Natural killer cell treated with Interleukin-12 subunit alpha and Interleukin-12 subunit beta and Interleukin-15 and Interleukin-18, amount 100 ng/mL, for 72 hours (primary cell): ENCODE data around the gene CTSZ. TPM values are rescaled to one million over a fixed set of nuclear protein-coding genes. Genes with fewer than 3 reads are reported as not detected.

Source experiments
- ATAC-seq, 2 donors: fragments of 150-1000 bp; cut with Tn5 transposase in 1 of 2; sonication (Bioruptor Pico), chemical (Tn5 transposase) in 1 of 2; 2 replicates each; pipeline ENCODE4 v1.10.0; 2021
- DNase-seq: peaks from one replicate; pipeline ENCODE4 v3.0.0; 2022; ENCODE audit warnings: low spot score
- H3K27ac Mint-ChIP-seq, 2 donors: 1 replicate in 1 of 2; 2 replicates in 1 of 2; pipeline ENCODE4 v1.8.0; 2022; ENCODE audit warnings: mixed read lengths in 2 of 2, mild to moderate bottlenecking in 1 of 2, moderate library complexity in 1 of 2
- H3K27me3 Mint-ChIP-seq, 2 donors: 1 replicate in 1 of 2; 2 replicates in 1 of 2; pipeline ENCODE4 v1.8.0; 2022; ENCODE audit warnings: mixed read lengths in 2 of 2
- H3K36me3 Mint-ChIP-seq: one replicate; pipeline ENCODE4 v1.8.0; 2022; ENCODE audit warnings: mixed read lengths
- H3K4me1 Mint-ChIP-seq, 2 donors: 1 replicate in 1 of 2; 2 replicates in 1 of 2; pipeline ENCODE4 v1.8.0; 2022; ENCODE audit warnings: low read depth in 2 of 2, mixed read lengths in 2 of 2, mild to moderate bottlenecking in 1 of 2
- H3K4me3 Mint-ChIP-seq: one replicate; pipeline ENCODE4 v1.8.0; 2022; ENCODE audit warnings: mixed read lengths
- H3K9me3 Mint-ChIP-seq: 2 replicates; pipeline ENCODE4 v1.8.0; 2022; ENCODE audit warnings: mixed read lengths
- total RNA-seq, 2 donors: library from RNA; stranded (reverse); gene quantifications; one replicate each; pipeline ENCODE4 v1.2.3, GENCODE V29; 2022

Gene CTSZ
- total RNA-seq, 2 donors from 2014 or later: 19.2 to 32.8 TPM

DNA sequence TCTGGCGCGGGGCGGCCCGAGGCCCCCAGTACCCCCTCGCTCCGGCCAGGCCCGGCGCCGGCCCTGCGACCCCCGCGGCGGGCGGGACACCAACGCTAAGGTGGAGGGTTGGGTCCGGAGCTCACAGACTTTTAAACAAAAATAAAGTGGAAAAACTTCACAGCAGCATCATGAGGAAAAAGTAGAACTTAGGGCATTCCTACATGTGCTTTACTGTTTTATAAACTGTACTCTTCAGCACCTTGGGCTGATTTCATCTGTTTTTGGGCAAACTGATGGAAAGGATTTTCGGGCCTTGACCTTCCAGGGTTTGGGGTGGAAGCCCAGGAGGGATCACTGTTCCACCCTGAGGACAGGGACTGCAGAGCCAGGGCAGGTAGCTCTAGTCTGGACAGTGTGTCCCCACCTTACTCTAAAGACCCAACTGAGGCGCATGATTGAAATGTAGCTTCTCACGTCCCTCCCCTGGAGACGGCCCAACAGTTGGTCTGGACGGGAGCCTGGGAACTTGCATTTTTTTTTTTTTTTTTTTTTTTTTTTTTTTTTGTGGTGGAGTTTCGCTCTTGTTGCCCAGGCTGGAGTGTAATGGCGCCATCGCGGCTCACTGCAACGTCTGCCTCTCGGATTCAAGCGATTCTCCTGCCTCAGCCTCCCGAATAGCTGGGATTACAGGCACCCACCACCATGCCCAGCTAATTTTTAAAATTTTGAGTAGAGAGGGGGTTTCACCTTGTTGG, 25.3 kb downstream of the CTSZ start:
- peaks cover 6% of the 10 kb centered on the region for H3K36me3 Mint-ChIP-seq
- peak overlapping the region; percentile 88 for H3K4me3 Mint-ChIP-seq
- no peak for ATAC-seq
- peak overlapping the region; percentile 63 to 83 for H3K27ac Mint-ChIP-seq
- no peaks in the 10 kb centered on the region for H3K27me3 Mint-ChIP-seq
- peaks cover under 1% of the 10 kb centered on the region for H3K9me3 Mint-ChIP-seq
- DNase-seq: no peak
- H3K4me1 Mint-ChIP-seq: peaks cover 21 to 38% of the 10 kb centered on the region in 2 donors

DNA sequence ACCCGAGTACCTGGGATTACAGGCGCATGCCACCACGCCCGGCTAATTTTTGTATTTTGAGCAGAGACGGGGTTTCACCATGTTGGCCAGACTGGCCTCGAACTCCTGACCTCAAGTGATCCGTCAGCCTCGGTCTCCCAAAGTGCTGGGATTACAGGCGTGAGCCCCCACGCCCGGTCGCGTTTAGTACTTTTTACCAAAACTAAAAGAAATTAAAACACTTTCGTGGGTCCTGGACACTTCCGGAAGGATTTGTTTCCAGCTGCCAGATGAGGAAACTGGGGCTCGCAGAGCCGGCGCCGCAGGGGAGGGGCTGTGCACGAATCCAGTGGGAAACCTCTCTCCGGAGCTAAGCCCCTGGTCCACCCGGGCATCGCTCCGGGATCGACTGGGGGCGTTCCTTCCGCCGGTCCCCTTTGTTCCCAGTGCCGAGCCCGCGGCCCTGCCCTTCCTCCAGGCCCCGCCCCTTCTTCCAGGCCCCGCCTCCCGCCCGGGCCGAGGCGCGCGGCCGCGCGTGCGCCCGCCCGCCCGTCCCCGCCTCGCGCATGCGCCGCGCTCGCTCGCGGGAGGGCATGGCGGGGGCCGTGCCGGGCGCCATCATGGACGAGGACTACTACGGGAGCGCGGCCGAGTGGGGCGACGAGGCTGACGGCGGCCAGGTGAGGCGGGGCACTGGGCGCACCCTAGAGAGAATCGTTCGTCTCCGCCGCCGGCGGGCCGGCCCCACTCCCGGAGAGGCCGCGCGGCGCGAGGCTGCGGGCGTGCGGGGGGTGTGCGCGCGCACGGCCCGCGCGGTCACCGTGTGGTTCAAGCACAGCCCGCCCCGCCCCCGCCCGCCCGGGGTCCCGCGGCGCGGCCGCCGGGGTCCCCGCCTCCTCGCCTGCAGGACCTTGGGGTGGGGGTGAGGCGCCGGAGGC, 26.1 kb downstream of the CTSZ start, which contains the start of gene NELFCD:
NELFCD (plus strand) TSS at position 546 of the 917 bp plus-strand sequence; CDS start at position 600, 54 bp downstream.
- ATAC-seq: peak; percentile 90 to 95
- DNase-seq: peak; percentile 92
- peaks cover 3% of the 10 kb centered on the region for H3K9me3 Mint-ChIP-seq
- peaks cover 21 to 33% of the 10 kb centered on the region in 2 donors for H3K4me1 Mint-ChIP-seq
- H3K36me3 Mint-ChIP-seq: peaks cover 6% of the 10 kb centered on the region
- peak within 1 kb of the TSS; percentile 88 for H3K4me3 Mint-ChIP-seq
- H3K27me3 Mint-ChIP-seq: no peaks in the 10 kb centered on the region
- peak within 1 kb of the TSS; percentile 65 to 83 for H3K27ac Mint-ChIP-seq

DNA sequence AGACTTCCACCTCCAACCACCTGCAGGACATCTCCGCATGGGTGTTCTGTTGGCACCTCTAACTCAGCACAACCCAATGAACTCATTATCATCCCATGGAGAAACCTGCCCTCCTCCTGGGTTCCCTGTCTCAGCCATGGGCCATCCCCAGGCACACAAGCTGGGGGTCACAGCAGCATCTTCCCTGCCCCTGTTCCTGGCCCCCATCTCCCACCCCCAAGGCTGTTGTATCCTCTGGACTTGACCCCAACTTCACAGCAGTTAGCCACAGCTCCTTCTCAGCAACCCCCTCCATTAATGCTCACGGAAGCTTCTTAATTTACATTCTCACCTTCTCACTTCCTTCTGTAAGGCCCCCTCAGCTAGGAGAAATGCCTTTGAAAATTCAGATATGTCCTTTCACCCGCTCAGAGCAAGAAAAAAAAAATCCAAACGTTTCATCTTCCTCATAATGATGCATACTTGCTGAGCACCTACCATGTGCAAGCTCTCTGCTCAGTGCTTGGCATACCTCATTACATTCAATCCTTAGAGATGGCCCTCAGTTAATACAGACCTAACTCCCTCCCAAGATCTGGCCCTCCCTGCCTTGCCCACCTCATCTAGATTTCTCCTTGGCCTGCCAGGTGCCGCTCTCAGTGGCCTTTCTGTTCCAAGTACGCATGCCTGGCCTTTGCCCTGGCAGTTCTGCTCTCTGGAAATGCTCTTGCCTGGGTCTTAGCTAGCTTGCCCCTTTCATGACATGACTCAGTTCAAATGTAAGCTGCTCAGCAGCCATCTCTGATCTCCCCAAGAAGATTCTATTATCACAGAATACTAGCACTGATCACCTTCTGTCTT, 28.5 kb downstream of the CTSZ start:
- Mint-ChIP-seq H3K36me3 (peaks cover 11% of the 10 kb centered on the region), H3K27ac (no peak overlapping the region), H3K9me3 (peaks cover 3% of the 10 kb centered on the region), H3K27me3 (no peaks in the 10 kb centered on the region), H3K4me1 (peaks cover 8 to 11% of the 10 kb centered on the region in 2 donors), H3K4me3 (no peak overlapping the region)
- ATAC-seq: no peak
- DNase-seq: no peak

DNA sequence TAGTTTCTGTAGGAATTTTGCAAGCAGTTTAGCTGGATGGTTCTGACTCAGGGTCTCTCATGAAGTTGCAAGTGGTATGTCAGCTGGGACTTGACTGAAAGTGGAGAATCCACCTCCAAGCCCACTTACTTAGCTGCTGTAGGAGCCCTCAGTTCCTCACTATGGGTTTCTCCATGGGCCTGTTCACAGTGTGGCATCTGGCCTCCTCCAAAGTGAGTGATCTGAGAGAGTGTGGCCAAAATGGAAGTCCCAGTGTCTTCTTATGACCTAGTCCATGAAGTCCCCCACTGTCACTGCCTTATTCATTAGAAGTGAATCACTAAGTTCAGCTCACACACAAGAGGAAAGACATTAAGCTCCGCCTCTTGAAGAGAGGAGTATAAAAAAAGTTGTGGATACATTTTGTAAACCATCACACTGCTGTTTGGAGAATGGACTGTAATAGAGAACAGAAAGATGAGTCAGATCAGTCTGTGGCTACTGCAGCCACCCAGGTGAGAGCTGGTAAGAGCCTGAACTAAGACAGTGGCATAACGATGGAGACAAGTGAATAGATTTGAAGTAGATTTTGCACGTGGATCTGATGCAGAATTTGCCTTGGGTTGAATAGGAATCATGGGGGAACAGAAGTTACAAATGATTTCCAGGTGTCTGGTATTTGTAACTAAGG, 30.9 kb downstream of the CTSZ start:
- ATAC-seq: no peak
- Mint-ChIP-seq H3K36me3 (peaks cover 11% of the 10 kb centered on the region), H3K4me3 (no peak overlapping the region), H3K4me1 (no peaks in the 10 kb centered on the region), H3K9me3 (peaks cover 3% of the 10 kb centered on the region), H3K27ac (no peak overlapping the region), H3K27me3 (no peaks in the 10 kb centered on the region)
- DNase-seq: no peak

DNA sequence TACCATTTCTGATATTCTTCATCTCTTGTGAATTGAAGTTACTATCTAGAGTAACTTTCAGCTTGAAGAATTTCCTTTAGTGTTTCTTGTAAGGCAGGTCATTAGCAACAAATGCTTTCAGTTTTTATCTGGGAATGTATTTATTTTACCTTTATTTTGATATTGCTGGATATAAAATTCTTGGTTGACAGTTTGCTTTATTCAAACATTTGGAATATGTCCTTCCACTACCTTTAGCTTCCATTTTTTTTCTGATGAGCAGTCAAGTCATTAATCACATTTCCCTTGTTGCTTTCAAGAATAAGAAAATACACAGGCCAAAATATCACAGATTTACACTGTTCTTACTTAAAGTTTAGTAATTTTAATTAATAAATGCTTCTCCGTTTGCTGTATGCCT, 31.7 kb downstream of the CTSZ start:
- no peak for DNase-seq
- H3K9me3 Mint-ChIP-seq: peaks cover 3% of the 10 kb centered on the region
- ATAC-seq: no peak
- H3K4me3 Mint-ChIP-seq: no peak overlapping the region
- no peak overlapping the region for H3K27ac Mint-ChIP-seq
- H3K36me3 Mint-ChIP-seq: peaks cover 11% of the 10 kb centered on the region
- peaks cover 0 to 2% of the 10 kb centered on the region in 2 donors for H3K27me3 Mint-ChIP-seq
- no peaks in the 10 kb centered on the region for H3K4me1 Mint-ChIP-seq

DNA sequence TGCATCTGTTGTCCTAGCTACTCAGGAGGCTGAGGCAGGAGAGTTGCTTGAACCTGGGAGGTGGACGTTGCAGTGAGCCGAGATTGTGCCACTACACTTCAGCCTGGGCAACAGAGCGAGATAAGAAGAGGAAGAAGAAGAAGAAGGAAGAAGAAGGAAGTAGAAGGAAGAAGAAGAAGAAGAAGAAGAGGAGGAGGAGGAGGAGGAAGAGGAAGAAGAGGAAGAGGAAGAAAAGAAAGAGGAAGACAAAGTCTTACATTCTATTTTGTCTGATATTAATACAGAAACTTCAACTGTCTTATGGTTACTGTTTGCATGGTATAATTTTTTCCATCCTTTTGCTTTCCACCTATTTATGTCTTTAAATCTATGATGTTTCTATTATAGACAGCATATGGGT, 33.2 kb downstream of the CTSZ start:
- Mint-ChIP-seq H3K27ac (no peak overlapping the region), H3K4me3 (no peak overlapping the region), H3K4me1 (no peaks in the 10 kb centered on the region), H3K9me3 (peaks cover 3% of the 10 kb centered on the region), H3K36me3 (peaks cover 11% of the 10 kb centered on the region), H3K27me3 (peaks cover 6 to 11% of the 10 kb centered on the region in 2 donors)
- ATAC-seq (no peak), DNase-seq (no peak)

DNA sequence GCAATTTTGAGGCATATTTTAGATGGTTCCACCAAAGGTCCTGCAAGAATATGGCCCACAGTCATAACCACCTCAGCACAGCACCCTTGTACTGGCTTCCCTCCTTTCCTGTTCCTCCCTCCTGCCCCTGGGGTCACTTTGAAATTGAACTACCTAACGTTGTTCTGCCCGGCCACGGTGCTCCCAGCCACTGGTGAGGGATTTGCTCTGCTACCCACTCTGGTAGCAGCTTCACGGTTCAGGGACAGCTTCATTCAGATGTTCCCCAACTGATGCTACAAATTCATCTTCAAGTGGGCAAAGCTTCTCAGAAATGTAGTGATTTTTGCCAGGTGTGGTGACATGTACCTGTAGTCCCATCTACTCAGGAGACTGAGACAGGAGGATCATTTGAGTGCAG, 33.9 kb downstream of the CTSZ start:
- Mint-ChIP-seq H3K27ac (no peak overlapping the region), H3K4me3 (no peak overlapping the region), H3K27me3 (peaks cover 11% of the 10 kb centered on the region in 2 donors), H3K36me3 (peaks cover 11% of the 10 kb centered on the region), H3K4me1 (no peaks in the 10 kb centered on the region), H3K9me3 (peaks cover 3% of the 10 kb centered on the region)
- ATAC-seq (no peak), DNase-seq (no peak)

DNA sequence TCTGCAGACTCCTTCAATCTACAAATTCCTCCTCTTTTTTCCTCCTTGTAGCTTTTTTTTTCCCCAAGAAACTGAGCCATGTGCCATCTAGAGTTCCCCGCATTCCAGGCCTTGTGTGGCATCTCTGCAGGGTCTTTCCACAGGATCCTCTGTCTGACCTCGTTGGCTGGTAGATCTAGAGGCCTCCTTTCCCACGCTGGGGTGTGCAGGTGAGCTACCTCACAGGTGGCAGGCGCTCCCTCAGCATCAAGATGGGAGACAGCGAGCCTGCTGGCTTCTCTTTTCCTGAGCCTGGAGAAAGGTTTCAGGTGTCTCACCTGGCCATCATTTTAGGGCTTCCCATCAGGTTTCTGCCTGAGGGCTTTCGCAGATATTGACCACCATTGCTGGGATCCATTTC, 35.6 kb downstream of the CTSZ start:
- H3K4me3 Mint-ChIP-seq: no peak overlapping the region
- peaks cover 11 to 13% of the 10 kb centered on the region in 2 donors for H3K27me3 Mint-ChIP-seq
- peaks cover 5% of the 10 kb centered on the region for H3K36me3 Mint-ChIP-seq
- no peak overlapping the region for H3K27ac Mint-ChIP-seq
- ATAC-seq: no peak
- no peaks in the 10 kb centered on the region for H3K9me3 Mint-ChIP-seq
- no peak for DNase-seq
- H3K4me1 Mint-ChIP-seq: no peaks in the 10 kb centered on the region

DNA sequence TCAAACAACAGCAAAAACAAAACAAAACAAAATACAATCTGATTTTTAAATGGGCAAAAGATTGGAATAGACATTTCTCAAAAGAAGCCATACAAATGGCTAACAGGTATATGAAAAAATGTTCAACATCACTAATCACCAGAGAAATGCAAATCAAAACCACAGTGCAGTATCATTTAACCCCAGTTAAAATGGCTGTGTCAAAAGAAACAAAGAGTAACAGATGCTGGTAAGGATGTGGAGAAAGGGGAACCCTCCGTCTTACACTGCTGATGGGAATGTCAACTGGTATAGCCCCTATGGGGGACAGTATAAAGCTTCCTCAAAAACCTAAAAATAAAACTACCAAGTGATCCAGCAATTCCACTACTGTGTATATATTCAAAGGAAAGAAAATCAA, 36.9 kb downstream of the CTSZ start:
- DNase-seq: no peak
- Mint-ChIP-seq H3K27ac (no peak overlapping the region), H3K4me3 (no peak overlapping the region), H3K36me3 (peaks cover 1% of the 10 kb centered on the region), H3K27me3 (peaks cover 11 to 13% of the 10 kb centered on the region in 2 donors), H3K4me1 (no peaks in the 10 kb centered on the region), H3K9me3 (no peaks in the 10 kb centered on the region)
- ATAC-seq: no peak

DNA sequence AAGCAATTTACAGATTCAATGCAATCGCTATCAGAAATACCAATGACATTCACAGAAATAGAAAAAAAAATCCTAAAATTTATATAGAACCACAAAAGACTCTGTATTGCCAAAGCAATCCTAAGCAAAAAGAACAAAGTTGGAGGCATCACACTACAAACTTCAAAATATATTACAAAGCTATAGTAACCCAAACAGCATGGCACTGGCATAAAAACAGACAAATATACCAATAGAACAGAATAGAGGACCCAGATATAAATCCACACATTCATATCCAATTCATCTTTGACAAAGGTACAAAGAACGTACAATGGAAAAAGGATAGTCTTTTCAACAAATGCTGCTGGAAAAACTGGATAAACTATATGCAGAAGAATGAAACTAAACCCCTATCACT, 37.6 kb downstream of the CTSZ start:
- Mint-ChIP-seq H3K36me3 (no peaks in the 10 kb centered on the region), H3K4me1 (no peaks in the 10 kb centered on the region), H3K27ac (no peak overlapping the region), H3K9me3 (no peaks in the 10 kb centered on the region), H3K27me3 (peaks cover 13 to 18% of the 10 kb centered on the region in 2 donors), H3K4me3 (no peak overlapping the region)
- no peak for ATAC-seq
- no peak for DNase-seq

DNA sequence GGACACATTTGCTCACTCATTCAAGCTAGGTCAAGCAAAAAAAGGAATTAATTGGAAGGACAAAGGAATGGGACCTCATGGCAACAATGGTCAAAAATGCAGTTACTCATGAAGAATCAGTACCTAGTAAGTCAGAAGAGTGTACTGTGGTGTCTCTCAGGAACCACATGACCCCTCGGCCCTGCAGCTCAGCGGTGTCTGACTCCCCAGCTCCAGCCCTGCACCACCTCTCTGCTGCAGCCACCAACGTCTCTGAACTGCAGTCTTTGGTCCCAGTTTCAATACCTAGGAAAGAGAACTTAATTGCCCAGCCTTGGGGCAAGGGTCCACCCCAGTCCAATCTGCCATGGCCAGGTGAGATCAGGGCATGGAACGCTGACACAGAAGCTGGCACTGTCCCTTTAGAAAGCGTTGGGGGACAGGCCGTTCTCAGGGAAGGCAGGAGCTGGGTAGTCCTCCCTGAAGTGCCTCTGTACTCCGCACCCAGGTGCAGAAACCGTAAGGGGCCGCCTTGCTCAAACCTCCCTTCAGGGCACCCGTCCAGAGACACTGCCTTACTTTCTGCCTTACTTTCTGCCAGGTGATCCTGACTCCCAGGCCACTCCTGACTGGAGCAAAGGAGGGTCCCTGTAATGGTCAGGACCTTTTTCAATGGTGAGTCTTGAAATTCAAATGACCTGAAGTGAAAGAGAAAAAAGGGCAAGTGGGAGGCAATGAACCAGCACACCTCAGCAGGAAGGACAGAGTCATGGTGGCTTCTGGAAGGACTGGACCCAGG, 39.2 kb downstream of the CTSZ start:
- no peak for DNase-seq
- H3K9me3 Mint-ChIP-seq: no peaks in the 10 kb centered on the region
- no peak for ATAC-seq
- no peak overlapping the region for H3K27ac Mint-ChIP-seq
- H3K36me3 Mint-ChIP-seq: no peaks in the 10 kb centered on the region
- no peaks in the 10 kb centered on the region for H3K4me1 Mint-ChIP-seq
- peaks cover 13 to 34% of the 10 kb centered on the region in 2 donors for H3K27me3 Mint-ChIP-seq
- no peak overlapping the region for H3K4me3 Mint-ChIP-seq

DNA sequence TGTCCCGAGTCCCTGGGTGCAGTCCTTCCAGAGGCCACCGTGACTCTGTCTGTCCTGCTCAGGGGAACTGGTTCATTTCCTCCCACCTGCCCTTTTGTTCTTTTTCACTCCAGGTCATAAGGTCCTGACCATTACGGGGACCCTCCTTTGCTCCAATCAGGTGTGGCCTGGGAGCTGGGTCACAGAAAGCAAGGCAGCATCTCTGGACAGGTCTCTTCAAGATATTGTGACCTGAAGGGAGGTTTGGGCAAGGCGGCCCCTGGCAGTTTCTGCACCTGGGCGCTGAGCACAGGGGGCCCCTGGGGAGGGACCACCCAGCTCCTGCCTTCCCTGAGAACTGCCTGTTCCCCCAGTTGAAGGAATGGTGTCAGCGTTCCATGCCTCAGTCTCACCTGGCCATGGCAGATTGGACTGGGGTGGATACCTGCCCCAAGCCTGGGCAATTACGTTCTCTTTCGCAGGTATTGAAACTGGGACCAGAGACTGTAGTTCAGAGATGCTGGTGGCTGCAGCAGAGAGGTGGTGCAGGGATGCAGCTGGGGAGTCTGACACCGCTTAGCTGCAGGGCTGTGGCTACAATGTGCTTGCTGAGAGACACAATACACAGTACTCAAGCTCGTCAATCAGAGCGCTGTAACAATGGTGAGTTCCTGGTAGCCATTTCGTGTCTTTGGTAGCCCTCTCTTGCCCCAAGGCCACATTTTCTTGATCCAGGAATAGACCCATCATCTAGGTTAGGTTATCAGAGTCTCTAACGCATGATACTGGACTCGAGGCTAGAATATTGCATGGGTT, 41.6 kb downstream of the CTSZ start:
- no peaks in the 10 kb centered on the region for H3K9me3 Mint-ChIP-seq
- H3K27me3 Mint-ChIP-seq: peaks cover 16 to 37% of the 10 kb centered on the region in 2 donors
- no peaks in the 10 kb centered on the region for H3K4me1 Mint-ChIP-seq
- H3K36me3 Mint-ChIP-seq: no peaks in the 10 kb centered on the region
- no peak overlapping the region for H3K27ac Mint-ChIP-seq
- no peak overlapping the region for H3K4me3 Mint-ChIP-seq
- ATAC-seq (peak in 1 of 2 donors; percentile 6), DNase-seq (no peak)
